GM23338 (cell line): ENCODE data around the gene NCAN. TPM values are rescaled to one million over a fixed set of nuclear protein-coding genes. Genes with fewer than 3 reads are reported as not detected.

Experiments used
- ATAC-seq: fragments of 200-7000 bp; cut with Tn5 transposase; 3 replicates; pipeline ENCODE4 v1.9.1; 2020
- DNase-seq: peaks from one replicate; pipeline ENCODE4 v3.0.0-alpha.2; 2015; ENCODE audit warnings: low spot score
- H2AFZ ChIP-seq: fragments of 200-600 bp; sonication (generic); 2 replicates; pipeline ENCODE4 v1.8.0; 2016; ENCODE audit warnings: antibody characterized with exemption, mild to moderate bottlenecking, moderate library complexity
- H3F3A ChIP-seq: fragments of 200-600 bp; sonication (generic); replicated peaks from 2 replicates; pipeline ENCODE4 v1.8.0; 2017; ENCODE audit warnings: antibody characterized with exemption, mixed run types, low read depth
- H3K27ac ChIP-seq: fragments of 200-600 bp; sonication (generic); 2 replicates; pipeline ENCODE4 v1.6.1; 2016; ENCODE audit warnings: low read depth
- H3K27me3 ChIP-seq: fragments of 200-600 bp; sonication (generic); 2 replicates; pipeline ENCODE4 v1.8.0; 2016; ENCODE audit warnings: mild to moderate bottlenecking, mixed run types, moderate library complexity; ENCODE audit not compliant: insufficient read depth
- H3K36me3 ChIP-seq: fragments of 200-600 bp; sonication (generic); 2 replicates; pipeline ENCODE4 v1.8.0; 2016; ENCODE audit warnings: mild to moderate bottlenecking; ENCODE audit not compliant: insufficient read depth
- H3K4me1 ChIP-seq: fragments of 200-600 bp; sonication (generic); 2 replicates; pipeline ENCODE4 v1.8.0; 2016; ENCODE audit warnings: mild to moderate bottlenecking, moderate library complexity; ENCODE audit not compliant: insufficient read depth
- H3K4me2 ChIP-seq: fragments of 200-600 bp; sonication (generic); 2 replicates; pipeline ENCODE4 v1.7.1; 2017; ENCODE audit warnings: mixed run types
- H3K4me3 ChIP-seq: fragments of 200-600 bp; sonication (generic); 2 replicates; pipeline ENCODE4 v1.6.1; 2016; ENCODE audit warnings: mixed run types
- H3K79me2 ChIP-seq: fragments of 200-600 bp; sonication (generic); replicated peaks from 2 replicates; pipeline ENCODE4 v1.8.0; 2017; ENCODE audit warnings: mild to moderate bottlenecking; ENCODE audit not compliant: insufficient read depth
- H3K9me2 ChIP-seq: fragments of 200-600 bp; sonication (generic); 2 replicates; pipeline ENCODE4 v1.8.0; 2017; ENCODE audit not compliant: insufficient read depth
- H4K20me1 ChIP-seq: fragments of 200-600 bp; sonication (generic); replicated peaks from 2 replicates; pipeline ENCODE4 v1.8.0; 2017; ENCODE audit warnings: mild to moderate bottlenecking; ENCODE audit not compliant: insufficient read depth
- H3K27ac Mint-ChIP-seq: 2 replicates; pipeline ENCODE4 v1.8.0; 2020; ENCODE audit warnings: inconsistent platforms, mild to moderate bottlenecking, moderate library complexity, mixed read lengths
- H3K27me3 Mint-ChIP-seq: 3 replicates; pipeline ENCODE4 v1.8.0; 2022; ENCODE audit warnings: low read depth, mild to moderate bottlenecking, moderate library complexity, mixed read lengths, inconsistent platforms; ENCODE audit not compliant: insufficient read depth, poor library complexity
- H3K36me3 Mint-ChIP-seq: 3 replicates; pipeline ENCODE4 v1.8.0; 2021; ENCODE audit warnings: low read depth, mild to moderate bottlenecking, inconsistent platforms, moderate library complexity, mixed read lengths
- H3K4me1 Mint-ChIP-seq: 3 replicates; pipeline ENCODE4 v1.8.0; 2020; ENCODE audit warnings: mild to moderate bottlenecking, inconsistent platforms, mixed read lengths
- H3K4me3 Mint-ChIP-seq: 3 replicates; pipeline ENCODE4 v1.8.0; 2021; ENCODE audit warnings: moderate library complexity, mild to moderate bottlenecking, inconsistent platforms, mixed read lengths
- H3K9me3 Mint-ChIP-seq: 3 replicates; pipeline ENCODE4 v1.8.0; 2020; ENCODE audit warnings: moderate library complexity, mild to moderate bottlenecking, inconsistent platforms, mixed read lengths
- CTCF ChIP-seq, 2 experiments: fragments of 200-600 bp in 1 of 2; sonication (generic) in 1 of 2; conservative IDR thresholded peaks; 2 replicates each; pipeline versions ENCODE4 v1.5.1 to v1.6.1; 2016 to 2017; ENCODE audit warnings: antibody characterized with exemption in 2 of 2, low read depth in 2 of 2, mild to moderate bottlenecking in 2 of 2, moderate library complexity in 1 of 2
- ETS1 ChIP-seq: IDR thresholded peaks from 2 replicates; pipeline ENCODE4 v1.6.1; 2016; ENCODE audit warnings: antibody characterized with exemption
- JUNB ChIP-seq: IDR thresholded peaks from one replicate; pipeline ENCODE4 v1.6.1; 2016; ENCODE audit warnings: antibody characterized with exemption; ENCODE audit not compliant: unreplicated experiment
- NANOG ChIP-seq: IDR thresholded peaks from 2 replicates; pipeline ENCODE4 v1.6.1; 2016; ENCODE audit warnings: antibody characterized with exemption, borderline replicate concordance
- POLR2AphosphoS5 ChIP-seq: IDR thresholded peaks from 2 replicates; pipeline ENCODE4 v1.6.1; 2016; ENCODE audit warnings: antibody characterized with exemption, low read depth
- STAT1 ChIP-seq: IDR thresholded peaks from one replicate; pipeline ENCODE4 v1.6.1; 2016; ENCODE audit warnings: antibody characterized with exemption; ENCODE audit not compliant: unreplicated experiment
- polyA plus RNA-seq: library from polyadenylated mRNA; unstranded; fragments of >200 nt; fragmentation: Nextera tagmentation; extraction: Ambion mirVana; gene quantifications from 2 replicates; pipeline ENCODE4 v1.2.1, GENCODE V29; 2016
- total RNA-seq: library from RNA; depleted of rRNA; stranded (reverse); fragments of >200 nt; shearing (Covaris generic); gene quantifications from 2 replicates; pipeline ENCODE4 v1.2.3, GENCODE V29; 2014
- TF ChIP-seq, protein P1 (sequence below): fragments of 250-450 bp; sonication (Bioruptor Pico); IDR thresholded peaks from 2 replicates; pipeline ENCODE4 v1.5.0; 2020; ENCODE audit warnings: mild to moderate bottlenecking, moderate library complexity

The NCAN gene
- total and polyA plus RNA-seq, 2 experiments from 2014 or later = 1.8 to 9.4 TPM

GRCh38 chr19:19192910-19193423 is 18.8 kb upstream of the NCAN start:
- peaks cover 7% of the 10 kb centered on the region; the same call in 1 of the 2 replicates for H3K4me1 ChIP-seq
- H3K4me2 ChIP-seq = peak overlapping the region; percentile 88
- H4K20me1 ChIP-seq = peaks cover 10% of the 10 kb centered on the region
- no peaks in the 10 kb centered on the region for H3K9me2 ChIP-seq
- ATAC-seq = peak; percentile 5
- peaks cover 30% of the 10 kb centered on the region for H3K79me2 ChIP-seq
- no peak for DNase-seq
- TF ChIP-seq NANOG (no peak), POLR2AphosphoS5 (peak; percentile 58), ETS1 (no peak), STAT1 (no peak), JUNB (no peak), CTCF (conservative IDR thresholded peaks at IDR 0.05; ENCODE audit: low read depth in 2 of 2) (no peak)
- TF ChIP-seq, protein P1, sequence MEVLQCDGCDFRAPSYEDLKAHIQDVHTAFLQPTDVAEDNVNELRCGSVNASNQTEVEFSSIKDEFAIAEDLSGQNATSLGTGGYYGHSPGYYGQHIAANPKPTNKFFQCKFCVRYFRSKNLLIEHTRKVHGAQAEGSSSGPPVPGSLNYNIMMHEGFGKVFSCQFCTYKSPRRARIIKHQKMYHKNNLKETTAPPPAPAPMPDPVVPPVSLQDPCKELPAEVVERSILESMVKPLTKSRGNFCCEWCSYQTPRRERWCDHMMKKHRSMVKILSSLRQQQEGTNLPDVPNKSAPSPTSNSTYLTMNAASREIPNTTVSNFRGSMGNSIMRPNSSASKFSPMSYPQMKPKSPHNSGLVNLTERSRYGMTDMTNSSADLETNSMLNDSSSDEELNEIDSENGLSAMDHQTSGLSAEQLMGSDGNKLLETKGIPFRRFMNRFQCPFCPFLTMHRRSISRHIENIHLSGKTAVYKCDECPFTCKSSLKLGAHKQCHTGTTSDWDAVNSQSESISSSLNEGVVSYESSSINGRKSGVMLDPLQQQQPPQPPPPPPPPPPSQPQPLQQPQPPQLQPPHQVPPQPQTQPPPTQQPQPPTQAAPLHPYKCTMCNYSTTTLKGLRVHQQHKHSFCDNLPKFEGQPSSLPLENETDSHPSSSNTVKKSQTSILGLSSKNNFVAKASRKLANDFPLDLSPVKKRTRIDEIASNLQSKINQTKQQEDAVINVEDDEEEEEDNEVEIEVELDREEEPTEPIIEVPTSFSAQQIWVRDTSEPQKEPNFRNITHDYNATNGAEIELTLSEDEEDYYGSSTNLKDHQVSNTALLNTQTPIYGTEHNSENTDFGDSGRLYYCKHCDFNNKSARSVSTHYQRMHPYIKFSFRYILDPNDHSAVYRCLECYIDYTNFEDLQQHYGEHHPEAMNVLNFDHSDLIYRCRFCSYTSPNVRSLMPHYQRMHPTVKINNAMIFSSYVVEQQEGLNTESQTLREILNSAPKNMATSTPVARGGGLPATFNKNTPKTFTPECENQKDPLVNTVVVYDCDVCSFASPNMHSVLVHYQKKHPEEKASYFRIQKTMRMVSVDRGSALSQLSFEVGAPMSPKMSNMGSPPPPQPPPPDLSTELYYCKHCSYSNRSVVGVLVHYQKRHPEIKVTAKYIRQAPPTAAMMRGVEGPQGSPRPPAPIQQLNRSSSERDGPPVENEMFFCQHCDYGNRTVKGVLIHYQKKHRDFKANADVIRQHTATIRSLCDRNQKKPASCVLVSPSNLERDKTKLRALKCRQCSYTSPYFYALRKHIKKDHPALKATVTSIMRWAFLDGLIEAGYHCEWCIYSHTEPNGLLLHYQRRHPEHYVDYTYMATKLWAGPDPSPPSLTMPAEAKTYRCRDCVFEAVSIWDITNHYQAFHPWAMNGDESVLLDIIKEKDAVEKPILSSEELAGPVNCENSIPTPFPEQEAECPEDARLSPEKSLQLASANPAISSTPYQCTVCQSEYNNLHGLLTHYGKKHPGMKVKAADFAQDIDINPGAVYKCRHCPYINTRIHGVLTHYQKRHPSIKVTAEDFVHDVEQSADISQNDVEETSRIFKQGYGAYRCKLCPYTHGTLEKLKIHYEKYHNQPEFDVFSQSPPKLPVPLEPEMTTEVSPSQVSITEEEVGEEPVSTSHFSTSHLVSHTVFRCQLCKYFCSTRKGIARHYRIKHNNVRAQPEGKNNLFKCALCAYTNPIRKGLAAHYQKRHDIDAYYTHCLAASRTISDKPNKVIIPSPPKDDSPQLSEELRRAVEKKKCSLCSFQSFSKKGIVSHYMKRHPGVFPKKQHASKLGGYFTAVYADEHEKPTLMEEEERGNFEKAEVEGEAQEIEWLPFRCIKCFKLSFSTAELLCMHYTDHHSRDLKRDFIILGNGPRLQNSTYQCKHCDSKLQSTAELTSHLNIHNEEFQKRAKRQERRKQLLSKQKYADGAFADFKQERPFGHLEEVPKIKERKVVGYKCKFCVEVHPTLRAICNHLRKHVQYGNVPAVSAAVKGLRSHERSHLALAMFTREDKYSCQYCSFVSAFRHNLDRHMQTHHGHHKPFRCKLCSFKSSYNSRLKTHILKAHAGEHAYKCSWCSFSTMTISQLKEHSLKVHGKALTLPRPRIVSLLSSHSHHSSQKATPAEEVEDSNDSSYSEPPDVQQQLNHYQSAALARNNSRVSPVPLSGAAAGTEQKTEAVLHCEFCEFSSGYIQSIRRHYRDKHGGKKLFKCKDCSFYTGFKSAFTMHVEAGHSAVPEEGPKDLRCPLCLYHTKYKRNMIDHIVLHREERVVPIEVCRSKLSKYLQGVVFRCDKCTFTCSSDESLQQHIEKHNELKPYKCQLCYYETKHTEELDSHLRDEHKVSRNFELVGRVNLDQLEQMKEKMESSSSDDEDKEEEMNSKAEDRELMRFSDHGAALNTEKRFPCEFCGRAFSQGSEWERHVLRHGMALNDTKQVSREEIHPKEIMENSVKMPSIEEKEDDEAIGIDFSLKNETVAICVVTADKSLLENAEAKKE = no peak
- peaks cover 19% of the 10 kb centered on the region for H3K27me3 Mint-ChIP-seq
- H3K9me3 Mint-ChIP-seq = no peaks in the 10 kb centered on the region; the same call in 2 of the 3 replicates
- peak overlapping the region; percentile 99 for H3K4me3 Mint-ChIP-seq
- peak overlapping the region; percentile 97 for H3K27ac Mint-ChIP-seq
- H3K4me3 ChIP-seq = peak overlapping the region; percentile 84
- H3K27me3 ChIP-seq = no peaks in the 10 kb centered on the region
- H3K36me3 Mint-ChIP-seq = peaks cover 15% of the 10 kb centered on the region; the same call in 2 of the 3 replicates
- peak overlapping the region; percentile 82; the same call in 1 of the 2 replicates for H3K27ac ChIP-seq
- H3F3A ChIP-seq = 0 out of 2 replicates have a peak, but pooled peaks cover 2% of the 10 kb centered on the region
- H3K4me1 Mint-ChIP-seq = peaks cover 10% of the 10 kb centered on the region
- no peaks in the 10 kb centered on the region for H3K36me3 ChIP-seq
- H2AFZ ChIP-seq = peak overlapping the region; percentile 80; the same call in 1 of the 2 replicates
